ENCODE data around the gene ITGB5.

The ITGB5 gene

DNA sequence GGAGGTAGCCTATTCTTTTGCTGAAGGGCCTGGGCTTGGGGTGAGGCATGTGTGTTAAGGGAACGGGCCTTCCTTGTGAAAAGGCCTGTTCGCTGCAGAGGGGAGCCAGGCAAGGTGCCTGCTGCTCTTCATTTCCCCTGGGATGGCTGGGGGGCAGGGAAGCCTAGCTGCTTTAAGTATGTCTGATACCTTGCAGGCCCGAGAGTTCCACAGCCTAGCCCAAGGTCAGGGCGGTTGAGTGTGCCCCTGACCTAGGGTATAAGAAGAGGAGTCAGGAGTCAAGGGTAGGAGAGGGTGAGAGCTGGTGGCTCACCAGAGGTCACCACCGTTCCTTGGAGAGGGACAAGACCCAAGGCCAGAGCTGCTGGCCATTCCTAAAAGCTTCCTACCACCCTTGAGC is 110.3 kb downstream of the ITGB5 start:
- no peak overlapping the region for H3K4me3 ChIP-seq (ENCODE audit: low read depth, low read length)
- TF ChIP-seq, protein P1, sequence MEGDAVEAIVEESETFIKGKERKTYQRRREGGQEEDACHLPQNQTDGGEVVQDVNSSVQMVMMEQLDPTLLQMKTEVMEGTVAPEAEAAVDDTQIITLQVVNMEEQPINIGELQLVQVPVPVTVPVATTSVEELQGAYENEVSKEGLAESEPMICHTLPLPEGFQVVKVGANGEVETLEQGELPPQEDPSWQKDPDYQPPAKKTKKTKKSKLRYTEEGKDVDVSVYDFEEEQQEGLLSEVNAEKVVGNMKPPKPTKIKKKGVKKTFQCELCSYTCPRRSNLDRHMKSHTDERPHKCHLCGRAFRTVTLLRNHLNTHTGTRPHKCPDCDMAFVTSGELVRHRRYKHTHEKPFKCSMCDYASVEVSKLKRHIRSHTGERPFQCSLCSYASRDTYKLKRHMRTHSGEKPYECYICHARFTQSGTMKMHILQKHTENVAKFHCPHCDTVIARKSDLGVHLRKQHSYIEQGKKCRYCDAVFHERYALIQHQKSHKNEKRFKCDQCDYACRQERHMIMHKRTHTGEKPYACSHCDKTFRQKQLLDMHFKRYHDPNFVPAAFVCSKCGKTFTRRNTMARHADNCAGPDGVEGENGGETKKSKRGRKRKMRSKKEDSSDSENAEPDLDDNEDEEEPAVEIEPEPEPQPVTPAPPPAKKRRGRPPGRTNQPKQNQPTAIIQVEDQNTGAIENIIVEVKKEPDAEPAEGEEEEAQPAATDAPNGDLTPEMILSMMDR (IDR thresholded peaks at IDR 0.05; ENCODE audit: insufficient read depth, low read depth, low read length, missing control alignments): no peak
- DNase-seq (ENCODE audit: low read depth): no peak

DNA sequence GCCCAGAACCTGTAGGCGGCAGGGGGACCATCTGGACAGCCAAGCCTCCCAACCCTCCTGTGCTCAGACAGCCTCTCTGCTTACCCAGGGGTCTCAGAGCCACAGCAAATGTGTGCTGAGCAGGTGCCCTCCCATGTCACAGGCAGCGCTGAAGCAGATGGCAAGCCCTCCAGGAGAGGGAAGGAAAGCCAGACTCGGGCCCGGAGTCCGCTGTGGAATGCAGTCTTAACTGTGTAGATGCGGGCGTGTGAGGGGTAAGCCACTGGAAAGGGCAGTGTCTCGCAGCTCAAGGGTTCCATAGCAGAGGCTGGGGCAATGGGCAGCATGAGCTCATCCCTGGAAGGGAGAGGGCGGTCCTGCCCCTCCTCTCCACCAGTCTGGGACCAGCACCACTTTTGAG is 111.3 kb downstream of the ITGB5 start:
- TF ChIP-seq, protein P1 (IDR thresholded peaks at IDR 0.05; ENCODE audit: insufficient read depth, low read depth, low read length, missing control alignments): no peak
- DNase-seq (ENCODE audit: low read depth): no peak

DNA sequence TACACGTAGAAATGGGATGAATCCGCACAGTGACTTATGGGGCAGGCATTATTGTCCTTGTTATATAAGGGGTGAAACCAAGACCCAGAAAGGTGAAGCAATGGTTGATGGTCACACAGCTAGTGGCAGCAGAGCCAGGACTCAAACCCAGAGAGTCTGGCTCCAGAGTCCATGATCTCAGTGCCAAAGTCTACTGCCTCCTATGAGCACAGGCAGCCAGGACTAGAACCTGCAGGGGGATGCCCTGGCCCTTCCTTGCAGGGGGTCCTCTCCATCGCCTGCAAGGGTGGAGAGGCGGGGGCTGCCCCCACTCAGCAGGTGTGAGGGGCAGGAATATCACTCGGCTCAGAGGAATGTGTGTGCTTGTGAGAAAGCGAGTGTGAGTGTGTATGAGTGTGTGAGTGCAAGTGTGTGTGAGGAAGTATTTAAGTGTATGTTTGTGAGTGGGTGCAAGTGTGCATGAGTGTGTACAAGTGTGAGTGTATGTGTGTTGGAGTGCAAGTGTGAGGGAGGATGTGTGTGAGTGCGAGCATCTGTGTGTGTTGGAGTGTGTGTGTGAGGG is 112.2 kb downstream of the ITGB5 start:
- DNase-seq (ENCODE audit: low read depth): no peak

More for the DNA sequence above, 111.3 kb downstream of the ITGB5 start:
- no peak overlapping the region for H3K4me3 ChIP-seq (ENCODE audit: low read depth, low read length)

DNA sequence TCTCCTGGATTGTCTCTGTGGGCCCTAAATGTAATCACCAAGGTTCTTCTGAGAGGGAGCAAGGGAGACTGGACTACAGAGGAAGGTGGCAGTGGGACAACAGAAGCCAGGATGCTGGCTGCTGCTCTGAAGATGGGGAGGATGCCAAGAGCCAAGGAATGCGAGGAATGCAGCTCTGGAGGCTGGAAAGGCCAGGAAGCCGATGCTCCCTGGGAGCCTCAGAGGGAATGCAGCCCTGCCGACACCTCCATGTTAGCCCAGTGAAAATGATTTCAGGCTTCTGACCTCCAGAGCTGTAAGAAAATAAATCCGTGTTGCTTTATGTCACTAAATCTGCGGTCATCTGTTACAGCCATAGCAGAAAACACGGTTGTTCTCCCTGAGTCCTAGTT is 112.8 kb downstream of the ITGB5 start:
- H3K4me3 ChIP-seq (ENCODE audit: low read depth, low read length): no peak overlapping the region
- no peak for DNase-seq (ENCODE audit: low read depth)
- TF ChIP-seq, protein P1 (IDR thresholded peaks at IDR 0.05; ENCODE audit: insufficient read depth, low read depth, low read length, missing control alignments): no peak

More for the DNA sequence above, 112.2 kb downstream of the ITGB5 start:
- TF ChIP-seq, protein P1 (IDR thresholded peaks at IDR 0.05; ENCODE audit: insufficient read depth, low read depth, low read length, missing control alignments): no peak
- no peak overlapping the region for H3K4me3 ChIP-seq (ENCODE audit: low read depth, low read length)

DNA sequence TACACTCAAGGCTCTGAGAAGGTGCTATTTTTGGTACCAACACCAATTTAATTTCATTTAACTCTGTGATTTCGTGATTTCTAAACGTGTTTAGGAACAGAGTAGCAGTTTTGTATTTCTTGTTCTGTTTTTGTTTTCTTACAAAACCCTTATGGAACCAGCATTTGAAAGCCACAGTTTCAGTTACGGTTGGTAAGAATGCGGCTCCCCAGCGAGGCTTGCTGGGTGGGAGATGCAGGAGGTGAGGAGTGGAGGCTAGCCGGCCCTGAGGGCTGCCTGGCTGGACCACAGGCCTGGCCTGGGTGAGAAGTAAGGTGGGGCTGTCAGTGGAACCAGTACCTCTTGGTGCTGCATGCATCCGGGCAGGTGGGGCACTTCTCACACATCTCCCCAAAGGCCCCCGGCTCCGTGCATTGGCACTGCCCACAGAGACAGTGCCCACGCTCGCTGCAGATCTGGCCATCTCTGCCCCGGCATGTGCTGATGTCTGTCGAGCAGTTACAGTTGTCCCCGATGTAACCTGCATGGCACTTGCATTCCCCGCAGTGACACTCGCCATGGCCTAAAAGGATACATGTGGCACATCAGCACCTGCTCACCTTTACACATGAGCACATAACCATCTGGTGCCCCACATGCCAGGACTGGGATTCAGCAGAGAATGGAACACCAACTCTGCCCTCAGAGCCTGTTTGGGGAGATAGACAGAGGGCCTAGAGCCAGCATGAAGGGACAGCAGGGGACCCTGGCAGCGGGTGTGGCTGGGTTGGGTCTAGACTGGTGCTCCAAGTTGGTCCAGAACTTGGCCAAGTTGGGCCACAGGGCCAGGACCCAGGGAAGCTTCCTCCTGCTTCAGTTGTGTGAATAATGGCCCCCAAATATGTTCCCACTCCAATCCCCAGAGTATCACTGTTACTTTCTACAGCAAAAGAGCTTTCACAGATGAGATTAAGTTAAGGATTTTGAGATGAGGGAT is 113.5 kb downstream of the ITGB5 start:
- DNase-seq (ENCODE audit: low read depth): peak; percentile 62
- no peak overlapping the region for H3K4me3 ChIP-seq (ENCODE audit: low read depth, low read length)
- TF ChIP-seq, protein P1 (IDR thresholded peaks at IDR 0.05; ENCODE audit: insufficient read depth, low read depth, low read length, missing control alignments): no peak

DNA sequence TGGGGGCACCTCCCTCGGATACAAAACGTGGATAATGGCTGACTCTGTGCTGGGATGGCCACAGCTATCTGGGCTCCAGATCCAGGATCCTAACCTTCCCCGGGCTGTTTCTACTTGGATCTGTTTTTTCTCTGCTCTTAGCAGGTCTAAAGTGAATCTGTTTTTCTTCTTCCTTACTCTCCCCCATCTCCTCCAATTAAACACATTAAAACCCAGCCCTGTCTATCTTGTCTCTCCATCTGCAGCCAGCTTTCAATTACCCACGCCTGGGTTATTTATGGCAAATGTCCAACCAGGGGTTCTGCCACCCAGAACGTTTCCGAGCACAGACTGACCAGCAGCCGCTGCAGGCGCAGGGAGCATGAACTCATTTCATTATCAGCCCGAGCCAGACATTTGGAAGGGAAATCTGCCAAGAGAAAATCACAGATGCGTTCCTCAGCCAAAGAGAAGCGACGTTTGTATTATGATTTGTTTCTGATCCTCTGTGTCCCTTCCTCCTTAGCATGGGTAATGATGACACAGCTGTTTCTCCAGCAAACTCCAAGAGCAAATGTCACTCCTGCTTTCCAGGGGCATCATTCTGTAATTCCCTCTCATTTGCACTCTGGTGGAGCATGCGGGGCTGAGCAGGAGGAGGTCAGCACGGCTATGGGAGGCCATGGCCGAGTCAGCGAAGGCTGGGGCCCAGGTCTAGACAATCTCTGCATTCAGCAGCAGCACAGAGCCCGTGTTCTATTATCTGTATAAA is 114.9 kb downstream of the ITGB5 start:
- DNase-seq (ENCODE audit: low read depth): no peak
- no peak overlapping the region for H3K4me3 ChIP-seq (ENCODE audit: low read depth, low read length)
- TF ChIP-seq, protein P1 (IDR thresholded peaks at IDR 0.05; ENCODE audit: insufficient read depth, low read depth, low read length, missing control alignments): no peak
